GM21786 (cell line): ENCODE results near the gene CEBPB.

ENCODE experiments used
- ATAC-seq: cut with Tn5 transposase; IDR thresholded peaks from one replicate; pipeline ENCODE4 v1.9.1; 2021; ENCODE audit not compliant: unreplicated experiment

Gene CEBPB

GRCh38 chr20:50210066-50210619 is 19.5 kb downstream of the CEBPB start:
- no peak for ATAC-seq

GRCh38 chr20:50211091-50211490 is 20.5 kb downstream of the CEBPB start:
- ATAC-seq, result no peak

GRCh38 chr20:50213531-50214106 is 23.0 kb downstream of the CEBPB start:
- ATAC-seq, result no peak

- no peak for ATAC-seq
These were observed 23.8 kb downstream of the CEBPB start for GRCh38 chr20:50214226-50215024.

- no peak for ATAC-seq
These were observed 24.6 kb downstream of the CEBPB start for GRCh38 chr20:50215101-50215690.

- no peak for ATAC-seq
These were observed 25.3 kb downstream of the CEBPB start for GRCh38 chr20:50215926-50216325.

GRCh38 chr20:50216543-50217206 is 26.0 kb downstream of the CEBPB start:
- ATAC-seq, result no peak

GRCh38 chr20:50217207-50217949 is 26.7 kb downstream of the CEBPB start:
- no peak for ATAC-seq

GRCh38 chr20:50218987-50219435 is 28.4 kb downstream of the CEBPB start:
- no peak for ATAC-seq

- no peak for ATAC-seq
These were observed 29.0 kb downstream of the CEBPB start for GRCh38 chr20:50219600-50219999.

GRCh38 chr20:50220093-50220893 is 29.7 kb downstream of the CEBPB start:
- no peak for ATAC-seq

GRCh38 chr20:50220894-50221365 is 30.3 kb downstream of the CEBPB start:
- ATAC-seq, result no peak

GRCh38 chr20:50221501-50222308 is 31.1 kb downstream of the CEBPB start:
- no peak for ATAC-seq

GRCh38 chr20:50222309-50223038 is 31.8 kb downstream of the CEBPB start:
- ATAC-seq, result no peak

- no peak for ATAC-seq
These were observed 32.7 kb downstream of the CEBPB start for GRCh38 chr20:50223039-50224005.

- ATAC-seq, result no peak
These were observed 33.4 kb downstream of the CEBPB start for GRCh38 chr20:50224052-50224451.
